SK-N-SH (cell line): ENCODE data around the gene KRTAP5-8. TPM values are rescaled to one million over a fixed set of nuclear protein-coding genes. Genes with fewer than 3 reads are reported as not detected.
A peak's percentile ranks its signal among the peaks of the same experiment; 100 is the strongest.

ENCODE experiments used
- CTCF ChIA-PET: fragments of 300-600, 350-600 bp; formaldehyde crosslinking; extraction: SDS; loops from one replicate; lab custom pipeline; 2021; lab: Yijun Ruan, JAX
- POLR2A ChIA-PET: fragments of 350-600 bp; sonication (Branson Sonifier 250); formaldehyde crosslinking; extraction: SDS; loops from one replicate; lab custom pipeline; 2020; ENCODE audit warnings: antibody characterized with exemption, inconsistent platforms; lab: Yijun Ruan, JAX
- DNase-seq: peaks from one replicate; pipeline ENCODE4 v3.0.0; 2012
- H2AFZ ChIP-seq: fragments of 200-600 bp; sonication (generic); 2 replicates; pipeline ENCODE4 v1.8.1; 2016; ENCODE audit warnings: antibody characterized with exemption, mild to moderate bottlenecking, low read depth
- H3F3A ChIP-seq: fragments of 200-600 bp; sonication (generic); replicated peaks from 2 replicates; pipeline ENCODE3; 2016; ENCODE audit warnings: antibody characterized with exemption, mild to moderate bottlenecking; ENCODE audit not compliant: insufficient read depth
- H3K27ac ChIP-seq, 2 experiments: fragments of 200-500 bp in 1 of 2; fragments of 200-600 bp in 1 of 2; sonication (Bioruptor generic) in 1 of 2; sonication (generic), shearing (Covaris generic) in 1 of 2; 2 replicates each; pipeline versions ENCODE4 v1.5.1 to v1.6.1; 2014 to 2016; ENCODE audit warnings: low read depth in 2 of 2, inconsistent platforms in 1 of 2, low read length in 1 of 2, mild to moderate bottlenecking in 1 of 2, mixed read lengths in 1 of 2
- H3K27me3 ChIP-seq: fragments of 200-600 bp; sonication (generic), shearing (Covaris generic); 2 replicates; pipeline ENCODE4 v1.6.1; 2016; ENCODE audit warnings: mixed run types; ENCODE audit not compliant: insufficient read depth
- H3K36me3 ChIP-seq, 2 experiments: fragments of 200-500 bp in 1 of 2; fragments of 200-600 bp in 1 of 2; sonication (Bioruptor generic) in 1 of 2; sonication (generic) in 1 of 2; replicated peaks in 1 of 2; 2 replicates each; pipeline versions ENCODE3 to v1.5.1; 2014 to 2016; ENCODE audit warnings: low read length in 1 of 2, mild to moderate bottlenecking in 1 of 2; ENCODE audit not compliant: insufficient read depth in 2 of 2, control insufficient read depth in 1 of 2
- H3K4me1 ChIP-seq, 2 experiments: fragments of 200-500 bp in 1 of 2; fragments of 200-600 bp in 1 of 2; sonication (Bioruptor generic) in 1 of 2; sonication (generic), shearing (Covaris generic) in 1 of 2; 2 replicates each; pipeline versions ENCODE4 v1.5.1 to v1.6.1; 2014 to 2016; ENCODE audit warnings: low read depth in 1 of 2, low read length in 1 of 2, mixed run types in 1 of 2; ENCODE audit not compliant: insufficient read depth in 2 of 2, control insufficient read depth in 1 of 2
- H3K4me2 ChIP-seq: fragments of 200-600 bp; sonication (generic), shearing (Covaris generic); 2 replicates; pipeline ENCODE4 v1.6.1; 2017; ENCODE audit warnings: mixed run types
- H3K4me3 ChIP-seq, 2 experiments: fragments of 200-500 bp in 1 of 2; fragments of 200-600 bp in 1 of 2; sonication (Bioruptor generic) in 1 of 2; sonication (generic), shearing (Covaris generic) in 1 of 2; 2 replicates each; pipeline versions ENCODE4 v1.5.1 to v1.8.1; 2014 to 2016; ENCODE audit warnings: low read depth in 2 of 2, inconsistent platforms in 1 of 2, low read length in 1 of 2, mild to moderate bottlenecking in 1 of 2, mixed read lengths in 1 of 2, moderate library complexity in 1 of 2
- H3K79me2 ChIP-seq: fragments of 200-600 bp; sonication (generic); 2 replicates; pipeline ENCODE4 v1.8.1; 2017; ENCODE audit warnings: mild to moderate bottlenecking; ENCODE audit not compliant: insufficient read depth
- H3K9ac ChIP-seq: fragments of 200-600 bp; sonication (generic); 2 replicates; pipeline ENCODE4 v1.6.1; 2017; ENCODE audit warnings: mixed run types
- H3K9me2 ChIP-seq: fragments of 200-600 bp; sonication (generic); 2 replicates; pipeline ENCODE4 v1.6.1; 2017; ENCODE audit warnings: mixed run types
- H3K9me3 ChIP-seq: fragments of 200-600 bp; sonication (generic); 2 replicates; pipeline ENCODE4 v1.6.1; 2017; ENCODE audit warnings: mixed run types, mild to moderate bottlenecking, moderate library complexity
- H4K20me1 ChIP-seq: fragments of 200-600 bp; sonication (generic); 2 replicates; pipeline ENCODE4 v1.6.1; 2017; ENCODE audit warnings: mild to moderate bottlenecking, mixed run types; ENCODE audit not compliant: insufficient read depth
- CHD2 ChIP-seq: fragments of 150-350 bp; IDR thresholded peaks from 2 replicates; pipeline ENCODE4 v1.6.1; 2018; ENCODE audit warnings: low read length; ENCODE audit not compliant: partially characterized antibody
- MEF2A ChIP-seq: IDR thresholded peaks from 2 replicates; pipeline ENCODE4 v1.4.0; 2012; ENCODE audit warnings: low read depth, borderline replicate concordance
- MXI1 ChIP-seq: IDR thresholded peaks from 2 replicates; pipeline ENCODE4 v1.6.1; 2012; ENCODE audit warnings: mild to moderate bottlenecking, low read depth, low read length, improper control_type of control experiment
- NFIC ChIP-seq: IDR thresholded peaks from 2 replicates; pipeline ENCODE4 v1.4.0; 2012; ENCODE audit warnings: borderline replicate concordance
- SMC3 ChIP-seq: IDR thresholded peaks from 2 replicates; pipeline ENCODE4 v1.6.1; 2012; ENCODE audit warnings: low read depth, low read length, improper control_type of control experiment
- YY1 ChIP-seq: IDR thresholded peaks from 2 replicates; pipeline ENCODE4 v1.4.0; 2012; ENCODE audit warnings: low read depth, mild to moderate bottlenecking
- WGBS: methylation state at CpG from one replicate; pipeline ENCODE4 v1.1.6; 2017; ENCODE audit warnings: low lambda C conversion rate; 5-methylcytosine and 5-hydroxymethylcytosine counted together
- polyA plus RNA-seq, 3 experiments: library from polyadenylated mRNA; depleted of rRNA; stranded (reverse); fragments of >200 nt; gene quantifications; 2 replicates each; pipeline ENCODE4 v1.2.3, GENCODE V29; 2012
- TF ChIP-seq, protein P1 (sequence below): fragments of 150-350 bp; IDR thresholded peaks from 2 replicates; pipeline ENCODE4 v1.6.1; 2017; ENCODE audit warnings: antibody characterized with exemption, low read length, low read depth, borderline replicate concordance
- TF ChIP-seq, protein P2 (sequence below): fragments of 200-600 bp; sonication (generic); IDR thresholded peaks from 2 replicates; pipeline ENCODE4 v1.6.1; 2017; ENCODE audit warnings: antibody characterized with exemption, mild to moderate bottlenecking, moderate library complexity
- TF ChIP-seq, protein P3 (sequence below): IDR thresholded peaks from 2 replicates; pipeline ENCODE4 v1.4.0; 2012; ENCODE audit warnings: low read depth, borderline replicate concordance
- TF ChIP-seq, protein P4 (sequence below): IDR thresholded peaks from 2 replicates; pipeline ENCODE4 v1.6.1; 2012; ENCODE audit warnings: mild to moderate bottlenecking, low read depth, low read length, moderate library complexity

The KRTAP5-8 gene
- polyA plus RNA-seq, 1 of the 3 experiments (the other 2 are of a cell fraction) = not detected

DNA sequence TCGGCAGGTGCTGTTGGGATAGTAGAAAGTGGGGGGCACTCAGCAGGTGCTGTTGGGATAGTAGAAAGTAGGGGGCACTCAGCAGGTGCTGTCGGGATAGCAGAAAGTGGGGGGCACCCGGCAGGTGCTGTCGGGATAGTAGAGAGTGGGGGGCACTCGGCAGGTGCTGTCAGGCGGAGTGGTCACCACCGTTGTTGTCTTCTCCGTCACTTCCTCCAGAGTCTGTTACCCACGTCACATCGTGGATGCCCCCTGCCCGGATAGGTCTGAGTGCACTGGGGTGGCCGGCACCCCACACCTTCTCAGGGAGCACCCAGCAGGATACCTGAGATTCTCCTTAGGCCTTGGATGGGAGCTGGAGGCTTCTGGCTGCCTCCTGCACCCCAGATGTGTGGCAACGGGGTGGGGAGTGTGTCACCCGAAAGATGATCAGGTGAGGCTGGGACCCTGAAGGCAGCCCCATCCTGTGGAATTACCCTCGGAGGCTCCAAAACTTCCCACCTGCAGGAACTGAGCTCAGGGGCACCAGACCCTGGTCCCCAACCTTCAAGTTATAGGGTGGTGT, 34.9 kb upstream of the KRTAP5-8 start:
- Histone ChIP-seq H3K27me3 (no peaks in the 10 kb centered on the region), H3K9ac (no peak overlapping the region), H3K27ac (no peak overlapping the region), H3K79me2 (no peaks in the 10 kb centered on the region), H3K9me3 (no peaks in the 10 kb centered on the region), H3F3A (peaks cover 6% of the 10 kb centered on the region), H3K4me1 (peaks cover 0 to 54% of the 10 kb centered on the region in 2 experiments; a peak in 2 of 4 replicates), H3K36me3 (peaks cover 9 to 33% of the 10 kb centered on the region in 2 experiments), H4K20me1 (no peaks in the 10 kb centered on the region), H3K4me3 (no peak overlapping the region)
- POLR2A ChIA-PET = no interaction called here
- TF ChIP-seq YY1 (no peak), CHD2 (no peak)
- TF ChIP-seq, protein P1, sequence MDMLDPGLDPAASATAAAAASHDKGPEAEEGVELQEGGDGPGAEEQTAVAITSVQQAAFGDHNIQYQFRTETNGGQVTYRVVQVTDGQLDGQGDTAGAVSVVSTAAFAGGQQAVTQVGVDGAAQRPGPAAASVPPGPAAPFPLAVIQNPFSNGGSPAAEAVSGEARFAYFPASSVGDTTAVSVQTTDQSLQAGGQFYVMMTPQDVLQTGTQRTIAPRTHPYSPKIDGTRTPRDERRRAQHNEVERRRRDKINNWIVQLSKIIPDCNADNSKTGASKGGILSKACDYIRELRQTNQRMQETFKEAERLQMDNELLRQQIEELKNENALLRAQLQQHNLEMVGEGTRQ = no peak
- TF ChIP-seq, all 33 proteins: peak for 0
- Histone ChIP-seq H2AFZ (no peak overlapping the region), H3K4me2 (no peak overlapping the region), H3K9me2 (no peaks in the 10 kb centered on the region)
- DNase-seq = no peak
- WGBS = 98% methylated on average over 12 of the region's 15 CpGs
- CTCF ChIA-PET = interaction anchor here (0.8 kb wide), 1 partner anchor 83 kb away, joined by 3 read pairs; no protein-coding TSS in a partner anchor

DNA sequence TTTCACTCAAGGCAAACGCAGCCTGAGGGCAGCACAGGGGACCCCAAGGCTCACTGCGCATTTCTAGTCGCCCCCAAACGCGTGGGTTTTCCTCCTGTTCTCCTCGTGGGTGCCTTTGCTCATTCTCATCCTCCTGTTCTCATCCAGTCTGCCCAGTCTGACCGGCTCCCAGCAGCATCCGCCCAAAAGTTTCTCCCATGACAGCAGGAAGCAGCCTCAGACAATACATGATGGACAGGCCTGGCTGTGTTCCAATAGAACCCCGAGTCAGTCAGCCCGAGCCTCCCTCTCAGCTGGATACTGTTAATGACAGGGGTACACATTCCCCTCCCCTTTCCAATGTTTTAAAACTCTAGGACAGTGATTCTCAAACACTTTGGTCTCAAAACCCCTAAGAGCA, 33.3 kb upstream of the KRTAP5-8 start:
- ChIA-PET POLR2A (no interaction called here), CTCF (interaction anchor here (0.6 to 1.0 kb wide), 3 partner anchors 15 to 757 kb away, joined by 3 read pairs; partner anchors contain the start of gene NADSYN1)
- Histone ChIP-seq H3K27me3 (no peaks in the 10 kb centered on the region), H3K9me3 (no peaks in the 10 kb centered on the region), H3K9me2 (no peaks in the 10 kb centered on the region), H3K27ac (peak overlapping the region in 1 of 2 experiments; percentile 77; a peak in 2 of 4 replicates), H2AFZ (no peak overlapping the region), H3K79me2 (no peaks in the 10 kb centered on the region), H3K4me2 (no peak overlapping the region), H3K4me3 (no peak overlapping the region), H3K36me3 (peaks cover 5 to 17% of the 10 kb centered on the region in 2 experiments), H3K4me1 (peaks cover 0 to 47% of the 10 kb centered on the region in 2 experiments; a peak in 2 of 4 replicates), H3K9ac (no peak overlapping the region), H3F3A (no peaks in the 10 kb centered on the region), H4K20me1 (no peaks in the 10 kb centered on the region)
- DNase-seq = no peak
- WGBS = 64% methylated on average over 10 of the region's 10 CpGs
- no peak for TF ChIP-seq MEF2A
- no peak for TF ChIP-seq NFIC
- TF ChIP-seq, protein P2, sequence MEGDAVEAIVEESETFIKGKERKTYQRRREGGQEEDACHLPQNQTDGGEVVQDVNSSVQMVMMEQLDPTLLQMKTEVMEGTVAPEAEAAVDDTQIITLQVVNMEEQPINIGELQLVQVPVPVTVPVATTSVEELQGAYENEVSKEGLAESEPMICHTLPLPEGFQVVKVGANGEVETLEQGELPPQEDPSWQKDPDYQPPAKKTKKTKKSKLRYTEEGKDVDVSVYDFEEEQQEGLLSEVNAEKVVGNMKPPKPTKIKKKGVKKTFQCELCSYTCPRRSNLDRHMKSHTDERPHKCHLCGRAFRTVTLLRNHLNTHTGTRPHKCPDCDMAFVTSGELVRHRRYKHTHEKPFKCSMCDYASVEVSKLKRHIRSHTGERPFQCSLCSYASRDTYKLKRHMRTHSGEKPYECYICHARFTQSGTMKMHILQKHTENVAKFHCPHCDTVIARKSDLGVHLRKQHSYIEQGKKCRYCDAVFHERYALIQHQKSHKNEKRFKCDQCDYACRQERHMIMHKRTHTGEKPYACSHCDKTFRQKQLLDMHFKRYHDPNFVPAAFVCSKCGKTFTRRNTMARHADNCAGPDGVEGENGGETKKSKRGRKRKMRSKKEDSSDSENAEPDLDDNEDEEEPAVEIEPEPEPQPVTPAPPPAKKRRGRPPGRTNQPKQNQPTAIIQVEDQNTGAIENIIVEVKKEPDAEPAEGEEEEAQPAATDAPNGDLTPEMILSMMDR = no peak
- TF ChIP-seq MXI1 = no peak
- TF ChIP-seq, protein P3, sequence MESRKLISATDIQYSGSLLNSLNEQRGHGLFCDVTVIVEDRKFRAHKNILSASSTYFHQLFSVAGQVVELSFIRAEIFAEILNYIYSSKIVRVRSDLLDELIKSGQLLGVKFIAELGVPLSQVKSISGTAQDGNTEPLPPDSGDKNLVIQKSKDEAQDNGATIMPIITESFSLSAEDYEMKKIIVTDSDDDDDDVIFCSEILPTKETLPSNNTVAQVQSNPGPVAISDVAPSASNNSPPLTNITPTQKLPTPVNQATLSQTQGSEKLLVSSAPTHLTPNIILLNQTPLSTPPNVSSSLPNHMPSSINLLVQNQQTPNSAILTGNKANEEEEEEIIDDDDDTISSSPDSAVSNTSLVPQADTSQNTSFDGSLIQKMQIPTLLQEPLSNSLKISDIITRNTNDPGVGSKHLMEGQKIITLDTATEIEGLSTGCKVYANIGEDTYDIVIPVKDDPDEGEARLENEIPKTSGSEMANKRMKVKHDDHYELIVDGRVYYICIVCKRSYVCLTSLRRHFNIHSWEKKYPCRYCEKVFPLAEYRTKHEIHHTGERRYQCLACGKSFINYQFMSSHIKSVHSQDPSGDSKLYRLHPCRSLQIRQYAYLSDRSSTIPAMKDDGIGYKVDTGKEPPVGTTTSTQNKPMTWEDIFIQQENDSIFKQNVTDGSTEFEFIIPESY = no peak
- TF ChIP-seq, protein P4, sequence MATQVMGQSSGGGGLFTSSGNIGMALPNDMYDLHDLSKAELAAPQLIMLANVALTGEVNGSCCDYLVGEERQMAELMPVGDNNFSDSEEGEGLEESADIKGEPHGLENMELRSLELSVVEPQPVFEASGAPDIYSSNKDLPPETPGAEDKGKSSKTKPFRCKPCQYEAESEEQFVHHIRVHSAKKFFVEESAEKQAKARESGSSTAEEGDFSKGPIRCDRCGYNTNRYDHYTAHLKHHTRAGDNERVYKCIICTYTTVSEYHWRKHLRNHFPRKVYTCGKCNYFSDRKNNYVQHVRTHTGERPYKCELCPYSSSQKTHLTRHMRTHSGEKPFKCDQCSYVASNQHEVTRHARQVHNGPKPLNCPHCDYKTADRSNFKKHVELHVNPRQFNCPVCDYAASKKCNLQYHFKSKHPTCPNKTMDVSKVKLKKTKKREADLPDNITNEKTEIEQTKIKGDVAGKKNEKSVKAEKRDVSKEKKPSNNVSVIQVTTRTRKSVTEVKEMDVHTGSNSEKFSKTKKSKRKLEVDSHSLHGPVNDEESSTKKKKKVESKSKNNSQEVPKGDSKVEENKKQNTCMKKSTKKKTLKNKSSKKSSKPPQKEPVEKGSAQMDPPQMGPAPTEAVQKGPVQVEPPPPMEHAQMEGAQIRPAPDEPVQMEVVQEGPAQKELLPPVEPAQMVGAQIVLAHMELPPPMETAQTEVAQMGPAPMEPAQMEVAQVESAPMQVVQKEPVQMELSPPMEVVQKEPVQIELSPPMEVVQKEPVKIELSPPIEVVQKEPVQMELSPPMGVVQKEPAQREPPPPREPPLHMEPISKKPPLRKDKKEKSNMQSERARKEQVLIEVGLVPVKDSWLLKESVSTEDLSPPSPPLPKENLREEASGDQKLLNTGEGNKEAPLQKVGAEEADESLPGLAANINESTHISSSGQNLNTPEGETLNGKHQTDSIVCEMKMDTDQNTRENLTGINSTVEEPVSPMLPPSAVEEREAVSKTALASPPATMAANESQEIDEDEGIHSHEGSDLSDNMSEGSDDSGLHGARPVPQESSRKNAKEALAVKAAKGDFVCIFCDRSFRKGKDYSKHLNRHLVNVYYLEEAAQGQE = no peak
- TF ChIP-seq, protein P1 = no peak
- no peak for TF ChIP-seq SMC3
